HepG2 (cell line): ENCODE measurements around the gene VPS11. TPM values are rescaled to one million over a fixed set of nuclear protein-coding genes. Genes with fewer than 3 reads are reported as not detected.

Source experiments
- ATAC-seq: fragments of 200-7000 bp; cut with Tn5 transposase; 3 replicates; pipeline ENCODE4 v1.9.1; 2020; ENCODE audit warnings: mild to moderate bottlenecking, moderate library complexity
- BruUV-seq: library from RNA; stranded (reverse); fragments of 400-500 nt; replicated peaks from 2 replicates; lab custom pipeline; 2021; lab: Mats Ljungman, UMichigan
- CTCF ChIA-PET: fragments of 300-600 bp; formaldehyde crosslinking; extraction: SDS; loops from one replicate; lab custom pipeline; 2021; ENCODE audit warnings: low total read pairs, inconsistent platforms, low intra/inter-chr PET ratio; lab: Yijun Ruan, JAX
- POLR2A ChIA-PET: fragments of 350-600 bp; sonication (Branson Sonifier 250); formaldehyde crosslinking; loops from one replicate; lab custom pipeline; 2020; ENCODE audit warnings: antibody characterized with exemption, inconsistent platforms; lab: Yijun Ruan, JAX
- DNase-seq: peaks from one replicate; pipeline ENCODE4 v3.0.0-alpha.2; 2015; ENCODE audit warnings: low spot score
- FAIRE-seq: peaks from 3 replicates; lab custom pipeline; 2011; peaks lifted over from hg19 to GRCh38; lab: Jason Lieb, UNC
- H2AFZ ChIP-seq: one replicate; pipeline ENCODE4 v1.6.1; 2011; ENCODE audit warnings: low read length, inconsistent platforms
- H3K27ac ChIP-seq: fragments of 300-600 bp; 3 replicates; pipeline ENCODE4 v1.8.0; 2011; ENCODE audit warnings: mixed run types, mild to moderate bottlenecking, mixed read lengths, low read length, inconsistent platforms; ENCODE audit not compliant: insufficient read depth; ENCODE audit errors: extremely low read length
- H3K27me3 ChIP-seq, 2 experiments: fragments of 200-600 bp in 1 of 2; 2 replicates in 1 of 2; 3 replicates in 1 of 2; pipeline versions ENCODE4 v1.6.0 to v1.8.0; 2011; ENCODE audit warnings: low read length in 2 of 2, mild to moderate bottlenecking in 2 of 2, moderate library complexity in 2 of 2, inconsistent platforms in 1 of 2; ENCODE audit not compliant: insufficient read depth in 2 of 2, control insufficient read depth in 1 of 2
- H3K36me3 ChIP-seq, 2 experiments: fragments of 200-600 bp in 1 of 2; replicated peaks in 1 of 2; 2 replicates in 1 of 2; 3 replicates in 1 of 2; pipeline versions ENCODE4 v1.5.1 to v1.8.0; 2011; ENCODE audit warnings: low read length in 2 of 2, inconsistent platforms in 1 of 2; ENCODE audit not compliant: insufficient read depth in 2 of 2, control insufficient read depth in 1 of 2
- H3K4me1 ChIP-seq: 2 replicates; pipeline ENCODE4 v1.5.1; 2012; ENCODE audit warnings: low read length, inconsistent platforms; ENCODE audit not compliant: insufficient read depth
- H3K4me2 ChIP-seq: 2 replicates; pipeline ENCODE4 v1.6.0; 2011; ENCODE audit warnings: low read depth, low read length, inconsistent platforms
- H3K4me3 ChIP-seq, 3 experiments: fragments of 200-600 bp in 1 of 3; sonication (generic), shearing (Covaris generic) in 1 of 3; replicated peaks in 1 of 3; 2 replicates each; pipeline ENCODE4 v1.5.1; 2011 to 2016; ENCODE audit warnings: low read length in 3 of 3, inconsistent platforms in 2 of 3, low read depth in 2 of 3, mild to moderate bottlenecking in 2 of 3, control low read depth in 1 of 3, mixed read lengths in 1 of 3; ENCODE audit not compliant: insufficient read depth in 1 of 3
- H3K79me2 ChIP-seq: one replicate; pipeline ENCODE4 v1.6.1; 2011; ENCODE audit warnings: low read length, inconsistent platforms; ENCODE audit not compliant: insufficient read depth
- H3K9ac ChIP-seq: 2 replicates; pipeline ENCODE4 v1.6.0; 2011; ENCODE audit warnings: mild to moderate bottlenecking, low read depth, low read length, inconsistent platforms; ENCODE audit not compliant: insufficient read depth
- H3K9me3 ChIP-seq: 2 replicates; pipeline ENCODE4 v1.5.1; 2012; ENCODE audit warnings: mild to moderate bottlenecking, low read length
- H4K20me1 ChIP-seq: 2 replicates; pipeline ENCODE4 v1.6.0; 2011; ENCODE audit warnings: inconsistent platforms, mild to moderate bottlenecking, low read length, moderate library complexity; ENCODE audit not compliant: insufficient read depth
- ELF4 ChIP-seq: sonication (generic); formaldehyde crosslinking; IDR thresholded peaks from 2 replicates; pipeline ENCODE4 v1.5.0; 2020; ENCODE audit warnings: missing genetic modification reagents, mild to moderate bottlenecking, moderate library complexity, borderline replicate concordance
- HOXA7 ChIP-seq: sonication (generic); formaldehyde crosslinking; IDR thresholded peaks from 2 replicates; pipeline ENCODE4 v1.8.1; 2022; ENCODE audit warnings: mild to moderate bottlenecking, missing genetic modification reagents, moderate library complexity
- SIN3A ChIP-seq: IDR thresholded peaks from 2 replicates; pipeline ENCODE4 v1.6.1; 2011; ENCODE audit warnings: low read depth, mild to moderate bottlenecking, control low read depth, low read length, borderline replicate concordance
- ZSCAN25 ChIP-seq: sonication (generic); formaldehyde crosslinking; IDR thresholded peaks from 2 replicates; pipeline ENCODE4 v1.8.0; 2022; ENCODE audit warnings: mild to moderate bottlenecking, missing genetic modification reagents
- WGBS: methylation state at CpG from one replicate; pipeline ENCODE4 v1.1.6; 2017; ENCODE audit warnings: low lambda C conversion rate; 5-methylcytosine and 5-hydroxymethylcytosine counted together
- in situ Hi-C: cut with HindIII; loops from 2 replicates; pipeline ENCODE4 v1.10.0; 2017; ENCODE audit warnings: low pct_unique_long_range_greater_than_20kb; ENCODE audit not compliant: extremely low pct_ligation_motif_present
- intact Hi-C: fragments of 100-400 bp; cut with micrococcal nuclease; formaldehyde crosslinking; loops from one replicate; pipeline ENCODE4 v1.10.0; 2022; ENCODE audit not compliant: unreplicated experiment
- polyA plus RNA-seq, 8 experiments: library from polyadenylated mRNA; depleted of rRNA in 3 of 8; stranded (reverse) in 7 of 8; unstranded in 1 of 8; fragments of >200 nt; fragmentation: Illumina TruSeq in 4 of 8; extraction: Trizol in 4 of 8; gene quantifications; 2 replicates each; pipeline versions ENCODE4 v1.2.1 to v1.2.3, GENCODE V29; 2011 to 2016; ENCODE audit warnings: low read depth in 4 of 8, missing spikeins in 1 of 8, mixed read lengths in 1 of 8; ENCODE audit not compliant: insufficient read depth in 1 of 8
- total RNA-seq, 5 experiments: library from RNA; depleted of rRNA; stranded (reverse); fragments of >200 nt; fragmentation: Illumina TruSeq; extraction: Trizol; gene quantifications; 2 replicates each; pipeline ENCODE4 v1.2.3, GENCODE V29; 2016; ENCODE audit warnings: low read depth in 1 of 5
- TF ChIP-seq, protein P1 (sequence below): IDR thresholded peaks from 2 replicates; pipeline ENCODE4 v1.6.1; 2016; ENCODE audit warnings: control low read depth
- TF ChIP-seq, protein P2 (sequence below): fragments of 450-650 bp; IDR thresholded peaks from 2 replicates; pipeline ENCODE4 v1.6.1; 2016
- TF ChIP-seq, protein P3 (sequence below): sonication (generic); formaldehyde crosslinking; IDR thresholded peaks from 2 replicates; pipeline ENCODE4 v1.4.0; 2020; ENCODE audit warnings: missing genetic modification reagents
- TF ChIP-seq, protein P4 (sequence below): IDR thresholded peaks from 2 replicates; pipeline ENCODE4 v1.6.1; 2016; ENCODE audit warnings: mild to moderate bottlenecking, missing biosample characterization, missing genetic modification reagents
- TF ChIP-seq, protein P5 (sequence below), 2 experiments: sonication (generic) in 1 of 2; formaldehyde crosslinking in 1 of 2; IDR thresholded peaks; 2 replicates each; pipeline versions ENCODE4 v1.5.1 to v1.6.1; 2011 to 2020; ENCODE audit warnings: borderline replicate concordance in 1 of 2, low read depth in 1 of 2, low read length in 1 of 2, mild to moderate bottlenecking in 1 of 2, missing genetic modification reagents in 1 of 2, moderate library complexity in 1 of 2

Gene VPS11
- total and polyA plus RNA-seq, 2 of the 13 experiments (the other 11 are each of a cell fraction or from before 2014, with no cell fraction given): 13.7 to 21.6 TPM

DNA sequence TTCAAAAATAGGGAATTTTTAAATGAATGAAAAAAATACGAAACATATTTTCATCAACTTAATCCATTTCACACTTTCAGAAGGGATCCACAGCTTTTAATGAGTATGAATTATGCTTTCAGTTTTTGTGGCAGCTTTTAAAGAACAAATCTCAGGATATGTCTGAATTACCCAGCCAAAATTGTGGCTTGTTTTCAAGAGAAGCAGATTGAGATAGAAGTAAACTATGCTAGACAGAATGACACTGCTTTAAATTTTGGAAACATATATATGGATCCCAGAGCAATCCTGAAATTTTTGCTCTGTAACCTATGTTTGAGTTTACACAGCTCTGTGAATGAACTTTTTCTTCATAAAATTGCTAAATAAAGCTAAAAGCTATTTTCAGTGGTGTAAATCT is 51.3 kb downstream of the VPS11 start:
- peaks cover 17% of the 10 kb centered on the region for H3K79me2 ChIP-seq
- no peak for DNase-seq
- intact Hi-C loops: no loop called here
- POLR2A ChIA-PET: interaction anchor here (1.3 to 3.0 kb wide), 2 partner anchors 12 to 24 kb away, joined by 3 to 28 read pairs; partner anchors contain the start of gene C2CD2L
- TF ChIP-seq ZSCAN25: no peak
- TF ChIP-seq, protein P1, sequence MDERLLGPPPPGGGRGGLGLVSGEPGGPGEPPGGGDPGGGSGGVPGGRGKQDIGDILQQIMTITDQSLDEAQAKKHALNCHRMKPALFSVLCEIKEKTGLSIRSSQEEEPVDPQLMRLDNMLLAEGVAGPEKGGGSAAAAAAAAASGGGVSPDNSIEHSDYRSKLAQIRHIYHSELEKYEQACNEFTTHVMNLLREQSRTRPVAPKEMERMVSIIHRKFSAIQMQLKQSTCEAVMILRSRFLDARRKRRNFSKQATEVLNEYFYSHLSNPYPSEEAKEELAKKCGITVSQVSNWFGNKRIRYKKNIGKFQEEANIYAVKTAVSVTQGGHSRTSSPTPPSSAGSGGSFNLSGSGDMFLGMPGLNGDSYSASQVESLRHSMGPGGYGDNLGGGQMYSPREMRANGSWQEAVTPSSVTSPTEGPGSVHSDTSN (CRISPR knock-in tag): no peak
- TF ChIP-seq HOXA7 (CRISPR knock-in tag): no peak
- TF ChIP-seq ELF4 (CRISPR knock-in tag): no peak
- TF ChIP-seq, protein P2, sequence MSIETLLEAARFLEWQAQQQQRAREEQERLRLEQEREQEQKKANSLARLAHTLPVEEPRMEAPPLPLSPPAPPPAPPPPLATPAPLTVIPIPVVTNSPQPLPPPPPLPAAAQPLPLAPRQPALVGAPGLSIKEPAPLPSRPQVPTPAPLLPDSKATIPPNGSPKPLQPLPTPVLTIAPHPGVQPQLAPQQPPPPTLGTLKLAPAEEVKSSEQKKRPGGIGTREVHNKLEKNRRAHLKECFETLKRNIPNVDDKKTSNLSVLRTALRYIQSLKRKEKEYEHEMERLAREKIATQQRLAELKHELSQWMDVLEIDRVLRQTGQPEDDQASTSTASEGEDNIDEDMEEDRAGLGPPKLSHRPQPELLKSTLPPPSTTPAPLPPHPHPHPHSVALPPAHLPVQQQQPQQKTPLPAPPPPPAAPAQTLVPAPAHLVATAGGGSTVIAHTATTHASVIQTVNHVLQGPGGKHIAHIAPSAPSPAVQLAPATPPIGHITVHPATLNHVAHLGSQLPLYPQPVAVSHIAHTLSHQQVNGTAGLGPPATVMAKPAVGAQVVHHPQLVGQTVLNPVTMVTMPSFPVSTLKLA: no peak
- TF ChIP-seq, protein P3, sequence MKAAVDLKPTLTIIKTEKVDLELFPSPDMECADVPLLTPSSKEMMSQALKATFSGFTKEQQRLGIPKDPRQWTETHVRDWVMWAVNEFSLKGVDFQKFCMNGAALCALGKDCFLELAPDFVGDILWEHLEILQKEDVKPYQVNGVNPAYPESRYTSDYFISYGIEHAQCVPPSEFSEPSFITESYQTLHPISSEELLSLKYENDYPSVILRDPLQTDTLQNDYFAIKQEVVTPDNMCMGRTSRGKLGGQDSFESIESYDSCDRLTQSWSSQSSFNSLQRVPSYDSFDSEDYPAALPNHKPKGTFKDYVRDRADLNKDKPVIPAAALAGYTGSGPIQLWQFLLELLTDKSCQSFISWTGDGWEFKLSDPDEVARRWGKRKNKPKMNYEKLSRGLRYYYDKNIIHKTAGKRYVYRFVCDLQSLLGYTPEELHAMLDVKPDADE (CRISPR knock-in tag): no peak
- TF ChIP-seq, protein P4, sequence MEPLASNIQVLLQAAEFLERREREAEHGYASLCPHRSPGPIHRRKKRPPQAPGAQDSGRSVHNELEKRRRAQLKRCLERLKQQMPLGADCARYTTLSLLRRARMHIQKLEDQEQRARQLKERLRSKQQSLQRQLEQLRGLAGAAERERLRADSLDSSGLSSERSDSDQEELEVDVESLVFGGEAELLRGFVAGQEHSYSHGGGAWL (CRISPR knock-in tag): no peak
- TF ChIP-seq, protein P5, sequence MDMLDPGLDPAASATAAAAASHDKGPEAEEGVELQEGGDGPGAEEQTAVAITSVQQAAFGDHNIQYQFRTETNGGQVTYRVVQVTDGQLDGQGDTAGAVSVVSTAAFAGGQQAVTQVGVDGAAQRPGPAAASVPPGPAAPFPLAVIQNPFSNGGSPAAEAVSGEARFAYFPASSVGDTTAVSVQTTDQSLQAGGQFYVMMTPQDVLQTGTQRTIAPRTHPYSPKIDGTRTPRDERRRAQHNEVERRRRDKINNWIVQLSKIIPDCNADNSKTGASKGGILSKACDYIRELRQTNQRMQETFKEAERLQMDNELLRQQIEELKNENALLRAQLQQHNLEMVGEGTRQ (IDR thresholded peaks at IDR 0.05; ENCODE audit: low read depth, low read length): no peak
- TF ChIP-seq, protein P5 (CRISPR knock-in tag; IDR thresholded peaks at IDR 0.05; ENCODE audit: borderline replicate concordance): no peak
- no peak for TF ChIP-seq SIN3A
- TF ChIP-seq, all 625 proteins: peak for 0
- H3K27me3 ChIP-seq: no peaks in the 10 kb centered on the region; a peak in 1 of 5 replicates
- ATAC-seq: no peak
- no peak overlapping the region for H3K4me3 ChIP-seq
- no peaks in the 10 kb centered on the region for H3K9me3 ChIP-seq
- peaks cover 6 to 8% of the 10 kb centered on the region in 2 experiments for H3K36me3 ChIP-seq
- no peak overlapping the region for H3K9ac ChIP-seq
- FAIRE-seq: no peak
- peaks cover 26% of the 10 kb centered on the region for H3K4me1 ChIP-seq
- whole genome bisulfite sequencing: 94% methylated on average over 1 of the region's 1 CpG
- H3K4me2 ChIP-seq: no peak overlapping the region
- H3K27ac ChIP-seq: no peak overlapping the region
- H4K20me1 ChIP-seq: no peaks in the 10 kb centered on the region
- in situ Hi-C loops: no loop called here
- no peak overlapping the region for H2AFZ ChIP-seq
- BruUV-seq: no TSS peak
- CTCF ChIA-PET: no interaction called here
